Natural killer cell treated with Interleukin-12 subunit alpha and Interleukin-12 subunit beta and Interleukin-15 and Interleukin-18, amount 100 ng/mL, for 72 hours (primary cell): Measurements from ENCODE around the gene RENBP. TPM values are rescaled to one million over a fixed set of nuclear protein-coding genes. Genes with fewer than 3 reads are reported as not detected.
A peak's percentile ranks its signal among the peaks of the same experiment; 100 is the strongest.
"Not testable (repeated sequence)": the region's sequence is repeated elsewhere in the genome, so short reads cannot be mapped to it uniquely, and the experiment has no call there.

Source experiments
- ATAC-seq, 2 donors: fragments of 150-1000 bp; cut with Tn5 transposase in 1 of 2; sonication (Bioruptor Pico), chemical (Tn5 transposase) in 1 of 2; 2 replicates each; pipeline ENCODE4 v1.10.0; 2021
- DNase-seq: peaks from one replicate; pipeline ENCODE4 v3.0.0; 2022; ENCODE audit warnings: low spot score
- H3K27ac Mint-ChIP-seq, 2 donors: 1 replicate in 1 of 2; 2 replicates in 1 of 2; pipeline ENCODE4 v1.8.0; 2022; ENCODE audit warnings: mixed read lengths in 2 of 2, mild to moderate bottlenecking in 1 of 2, moderate library complexity in 1 of 2
- H3K27me3 Mint-ChIP-seq, 2 donors: 1 replicate in 1 of 2; 2 replicates in 1 of 2; pipeline ENCODE4 v1.8.0; 2022; ENCODE audit warnings: mixed read lengths in 2 of 2
- H3K36me3 Mint-ChIP-seq: one replicate; pipeline ENCODE4 v1.8.0; 2022; ENCODE audit warnings: mixed read lengths
- H3K4me1 Mint-ChIP-seq, 2 donors: 1 replicate in 1 of 2; 2 replicates in 1 of 2; pipeline ENCODE4 v1.8.0; 2022; ENCODE audit warnings: low read depth in 2 of 2, mixed read lengths in 2 of 2, mild to moderate bottlenecking in 1 of 2
- H3K4me3 Mint-ChIP-seq: one replicate; pipeline ENCODE4 v1.8.0; 2022; ENCODE audit warnings: mixed read lengths
- H3K9me3 Mint-ChIP-seq: 2 replicates; pipeline ENCODE4 v1.8.0; 2022; ENCODE audit warnings: mixed read lengths
- total RNA-seq, 2 donors: library from RNA; stranded (reverse); gene quantifications; one replicate each; pipeline ENCODE4 v1.2.3, GENCODE V29; 2022

RENBP gene
- total RNA-seq: 1 to 10 TPM; 4.8 to 5.4 TPM

- peaks cover 6% of the 10 kb centered on the region for H3K36me3 Mint-ChIP-seq
- H3K27ac Mint-ChIP-seq: peak within 1 kb of the TSS in 1 of 2 donors; percentile 35
- peaks cover 0 to 3% of the 10 kb centered on the region in 2 donors for H3K27me3 Mint-ChIP-seq
- H3K4me3 Mint-ChIP-seq: peak within 1 kb of the TSS; percentile 66
- no peak for DNase-seq
- H3K4me1 Mint-ChIP-seq: peaks cover 14 to 17% of the 10 kb centered on the region in 2 donors
- ATAC-seq: peak; percentile 38 to 58
- no peaks in the 10 kb centered on the region for H3K9me3 Mint-ChIP-seq
Observed at GRCh38 chrX:153944140-153944799, at the start of gene RENBP. TSS of gene RENBP (minus strand) at chrX:153944643. CDS start at chrX:153944610, 33 bp downstream.

- no peak overlapping the region for H3K27ac Mint-ChIP-seq
- no peaks in the 10 kb centered on the region for H3K36me3 Mint-ChIP-seq
- peaks cover 0 to 2% of the 10 kb centered on the region in 2 donors for H3K27me3 Mint-ChIP-seq
- no peak for ATAC-seq
- peaks cover 3 to 6% of the 10 kb centered on the region in 2 donors for H3K4me1 Mint-ChIP-seq
- H3K4me3 Mint-ChIP-seq: no peak overlapping the region
- no peaks in the 10 kb centered on the region for H3K9me3 Mint-ChIP-seq
- DNase-seq: no peak
Observed at GRCh38 chrX:153993978-153994377, 49.5 kb upstream of the RENBP start.

GRCh38 chrX:153993079-153993478 is 48.6 kb upstream of the RENBP start:
- Mint-ChIP-seq H3K27ac (peak overlapping the region in 1 of 2 donors; percentile 35), H3K27me3 (peaks cover 0 to 2% of the 10 kb centered on the region in 2 donors), H3K4me3 (no peak overlapping the region), H3K4me1 (peaks cover 3 to 6% of the 10 kb centered on the region in 2 donors), H3K9me3 (no peaks in the 10 kb centered on the region), H3K36me3 (no peaks in the 10 kb centered on the region)
- ATAC-seq: no peak
- no peak for DNase-seq

- Mint-ChIP-seq H3K4me1 (peaks cover 3 to 6% of the 10 kb centered on the region in 2 donors), H3K9me3 (no peaks in the 10 kb centered on the region), H3K27ac (no peak overlapping the region), H3K4me3 (no peak overlapping the region), H3K27me3 (peaks cover 0 to 2% of the 10 kb centered on the region in 2 donors), H3K36me3 (no peaks in the 10 kb centered on the region)
- DNase-seq (no peak), ATAC-seq (no peak)
Observed at GRCh38 chrX:153992180-153992579, 47.7 kb upstream of the RENBP start.

- ATAC-seq: no peak
- H3K27ac Mint-ChIP-seq: peak overlapping the region in 1 of 2 donors; percentile 37
- no peaks in the 10 kb centered on the region for H3K9me3 Mint-ChIP-seq
- peak overlapping the region; percentile 9 for H3K4me3 Mint-ChIP-seq
- no peaks in the 10 kb centered on the region for H3K36me3 Mint-ChIP-seq
- no peak for DNase-seq
- peaks cover 3 to 6% of the 10 kb centered on the region in 2 donors for H3K4me1 Mint-ChIP-seq
- H3K27me3 Mint-ChIP-seq: peaks cover 0 to 2% of the 10 kb centered on the region in 2 donors
Observed at GRCh38 chrX:153991013-153991580, 46.7 kb upstream of the RENBP start.

GRCh38 chrX:153989973-153990655 is 45.7 kb upstream of the RENBP start:
- Mint-ChIP-seq H3K4me1 (peaks cover 3 to 8% of the 10 kb centered on the region in 2 donors), H3K36me3 (no peaks in the 10 kb centered on the region), H3K27ac (peak overlapping the region; percentile 39 to 43), H3K4me3 (peak overlapping the region; percentile 24), H3K27me3 (peaks cover 0 to 2% of the 10 kb centered on the region in 2 donors), H3K9me3 (no peaks in the 10 kb centered on the region)
- ATAC-seq (no peak), DNase-seq (no peak)

- Mint-ChIP-seq H3K36me3 (no peaks in the 10 kb centered on the region), H3K4me1 (peaks cover 8 to 13% of the 10 kb centered on the region in 2 donors), H3K9me3 (no peaks in the 10 kb centered on the region), H3K4me3 (no peak overlapping the region), H3K27me3 (peaks cover 0 to 2% of the 10 kb centered on the region in 2 donors), H3K27ac (no peak overlapping the region)
- ATAC-seq (no peak), DNase-seq (no peak)
Observed at GRCh38 chrX:153988493-153988892, 44.0 kb upstream of the RENBP start.

- Mint-ChIP-seq H3K36me3 (no peaks in the 10 kb centered on the region), H3K4me3 (peak overlapping the region; percentile 70)
- ATAC-seq: peak in 1 of 2 donors; percentile 37
Observed at GRCh38 chrX:153984351-153985178, 40.1 kb upstream of the RENBP start.

GRCh38 chrX:153983321-153983801 is 38.9 kb upstream of the RENBP start:
- no peak for DNase-seq
- Mint-ChIP-seq H3K4me3 (peak overlapping the region; percentile 77), H3K27ac (peak overlapping the region; percentile 74 to 81), H3K36me3 (no peaks in the 10 kb centered on the region), H3K9me3 (no peaks in the 10 kb centered on the region), H3K27me3 (peaks cover 0 to 3% of the 10 kb centered on the region in 2 donors), H3K4me1 (peaks cover 25 to 28% of the 10 kb centered on the region in 2 donors)
- ATAC-seq: no peak

More at GRCh38 chrX:153984351-153985178, 40.1 kb upstream of the RENBP start:
- Mint-ChIP-seq H3K4me1 (peaks cover 25 to 28% of the 10 kb centered on the region in 2 donors), H3K9me3 (no peaks in the 10 kb centered on the region), H3K27ac (peak overlapping the region; percentile 70 to 79), H3K27me3 (peaks cover 0 to 3% of the 10 kb centered on the region in 2 donors)
- no peak for DNase-seq

- Mint-ChIP-seq H3K27me3 (peaks cover 0 to 3% of the 10 kb centered on the region in 2 donors), H3K27ac (peak overlapping the region; percentile 74 to 81), H3K9me3 (no peaks in the 10 kb centered on the region), H3K4me3 (peak overlapping the region; percentile 77), H3K36me3 (no peaks in the 10 kb centered on the region), H3K4me1 (peaks cover 25 to 28% of the 10 kb centered on the region in 2 donors)
- ATAC-seq (peak; percentile 57 to 68), DNase-seq (peak; percentile 73)
Observed at GRCh38 chrX:153981771-153982533, 37.5 kb upstream of the RENBP start.

GRCh38 chrX:153981231-153981630 is 36.8 kb upstream of the RENBP start:
- Mint-ChIP-seq H3K36me3 (no peaks in the 10 kb centered on the region), H3K9me3 (no peaks in the 10 kb centered on the region), H3K4me3 (peak overlapping the region; percentile 77), H3K4me1 (peaks cover 25 to 28% of the 10 kb centered on the region in 2 donors), H3K27ac (peak overlapping the region; percentile 57 to 81), H3K27me3 (peaks cover 0 to 3% of the 10 kb centered on the region in 2 donors)
- ATAC-seq (no peak), DNase-seq (no peak)

- DNase-seq, H3K36me3 Mint-ChIP-seq, H3K9me3 Mint-ChIP-seq, H3K27me3 Mint-ChIP-seq: not testable (repeated sequence)
- peak; percentile 68 to 71 for ATAC-seq
- Mint-ChIP-seq H3K27ac (peak overlapping the region; percentile 57 to 81), H3K4me3 (peak overlapping the region; percentile 71), H3K4me1 (peaks cover 25 to 28% of the 10 kb centered on the region in 2 donors)
Observed at GRCh38 chrX:153980394-153980793, 36.0 kb upstream of the RENBP start.
